ENCODE measurements around the gene PTPN1. TPM values are rescaled to one million over a fixed set of nuclear protein-coding genes. Genes with fewer than 3 reads are reported as not detected.

PTPN1 gene
- total and polyA plus RNA-seq, 2 experiments from 2014 or later: 16.9 to 26.4 TPM

DNA sequence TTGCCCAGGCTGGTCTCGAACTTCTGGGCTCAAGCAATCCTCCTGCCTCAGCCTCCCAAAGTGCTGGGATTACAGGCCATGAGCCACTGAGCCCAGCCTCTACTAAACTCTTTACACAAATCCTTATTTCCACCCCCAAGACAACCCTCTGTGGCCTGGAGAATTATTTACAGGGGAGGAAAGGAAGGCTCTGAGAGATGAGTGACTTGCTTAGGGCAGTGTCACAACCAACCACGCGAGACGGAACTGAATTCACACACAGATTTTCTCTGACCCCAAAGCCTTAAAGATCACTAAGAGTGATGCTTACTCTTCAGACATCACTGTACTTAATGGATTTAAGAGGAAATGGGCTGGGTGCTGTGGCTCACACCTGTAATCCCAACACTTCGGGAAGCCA is 95.0 kb downstream of the PTPN1 start:
- H3K9me2 ChIP-seq (ENCODE audit: insufficient read depth): no peaks in the 10 kb centered on the region
- H3K4me3 ChIP-seq: no peak overlapping the region
- no peak overlapping the region for H2AFZ ChIP-seq
- H3K36me3 ChIP-seq (ENCODE audit: insufficient read depth): no peaks in the 10 kb centered on the region
- Mint-ChIP-seq H3K36me3 (ENCODE audit: low read depth) (no peaks in the 10 kb centered on the region), H3K4me3 (no peak overlapping the region), H3K27me3 (ENCODE audit: insufficient read depth, low read depth, poor library complexity) (peaks cover 1% of the 10 kb centered on the region), H3K4me1 (0 out of 3 replicates have a peak, but pooled peaks cover under 1% of the 10 kb centered on the region), H3K27ac (no peak overlapping the region), H3K9me3 (no peaks in the 10 kb centered on the region; the same call in 2 of the 3 replicates)
- H3K79me2 ChIP-seq (replicated peaks; ENCODE audit: insufficient read depth): no peaks in the 10 kb centered on the region
- no peak overlapping the region for H3K4me2 ChIP-seq
- no peaks in the 10 kb centered on the region for H3K27me3 ChIP-seq (ENCODE audit: insufficient read depth)
- ATAC-seq (no peak), DNase-seq (ENCODE audit: low spot score) (no peak)
- H3K4me1 ChIP-seq (ENCODE audit: insufficient read depth): no peaks in the 10 kb centered on the region
- H3F3A ChIP-seq (replicated peaks; ENCODE audit: low read depth): no peaks in the 10 kb centered on the region
- H3K27ac ChIP-seq (ENCODE audit: low read depth): no peak overlapping the region
- TF ChIP-seq, protein P1, sequence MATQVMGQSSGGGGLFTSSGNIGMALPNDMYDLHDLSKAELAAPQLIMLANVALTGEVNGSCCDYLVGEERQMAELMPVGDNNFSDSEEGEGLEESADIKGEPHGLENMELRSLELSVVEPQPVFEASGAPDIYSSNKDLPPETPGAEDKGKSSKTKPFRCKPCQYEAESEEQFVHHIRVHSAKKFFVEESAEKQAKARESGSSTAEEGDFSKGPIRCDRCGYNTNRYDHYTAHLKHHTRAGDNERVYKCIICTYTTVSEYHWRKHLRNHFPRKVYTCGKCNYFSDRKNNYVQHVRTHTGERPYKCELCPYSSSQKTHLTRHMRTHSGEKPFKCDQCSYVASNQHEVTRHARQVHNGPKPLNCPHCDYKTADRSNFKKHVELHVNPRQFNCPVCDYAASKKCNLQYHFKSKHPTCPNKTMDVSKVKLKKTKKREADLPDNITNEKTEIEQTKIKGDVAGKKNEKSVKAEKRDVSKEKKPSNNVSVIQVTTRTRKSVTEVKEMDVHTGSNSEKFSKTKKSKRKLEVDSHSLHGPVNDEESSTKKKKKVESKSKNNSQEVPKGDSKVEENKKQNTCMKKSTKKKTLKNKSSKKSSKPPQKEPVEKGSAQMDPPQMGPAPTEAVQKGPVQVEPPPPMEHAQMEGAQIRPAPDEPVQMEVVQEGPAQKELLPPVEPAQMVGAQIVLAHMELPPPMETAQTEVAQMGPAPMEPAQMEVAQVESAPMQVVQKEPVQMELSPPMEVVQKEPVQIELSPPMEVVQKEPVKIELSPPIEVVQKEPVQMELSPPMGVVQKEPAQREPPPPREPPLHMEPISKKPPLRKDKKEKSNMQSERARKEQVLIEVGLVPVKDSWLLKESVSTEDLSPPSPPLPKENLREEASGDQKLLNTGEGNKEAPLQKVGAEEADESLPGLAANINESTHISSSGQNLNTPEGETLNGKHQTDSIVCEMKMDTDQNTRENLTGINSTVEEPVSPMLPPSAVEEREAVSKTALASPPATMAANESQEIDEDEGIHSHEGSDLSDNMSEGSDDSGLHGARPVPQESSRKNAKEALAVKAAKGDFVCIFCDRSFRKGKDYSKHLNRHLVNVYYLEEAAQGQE (IDR thresholded peaks at IDR 0.05; ENCODE audit: unreplicated experiment): no peak
- TF ChIP-seq ZNF331 (CRISPR knock-in tag; IDR thresholded peaks at IDR 0.05; ENCODE audit: low read depth) (no peak), EZH2phosphoT487 (IDR thresholded peaks at IDR 0.05; ENCODE audit: unreplicated experiment) (no peak), ZNF114 (CRISPR knock-in tag; IDR thresholded peaks at IDR 0.05) (no peak), JUNB (IDR thresholded peaks at IDR 0.05; ENCODE audit: unreplicated experiment) (no peak), STAT1 (IDR thresholded peaks at IDR 0.05; ENCODE audit: unreplicated experiment) (no peak), NANOG (IDR thresholded peaks at IDR 0.05; ENCODE audit: borderline replicate concordance) (no peak), EZH2 (IDR thresholded peaks at IDR 0.05; ENCODE audit: low read depth, unreplicated experiment) (no peak), CREB1 (CRISPR knock-in tag; IDR thresholded peaks at IDR 0.05; ENCODE audit: low read depth) (no peak), POLR2AphosphoS5 (IDR thresholded peaks at IDR 0.05; ENCODE audit: low read depth) (no peak)
- TF ChIP-seq, protein P2, sequence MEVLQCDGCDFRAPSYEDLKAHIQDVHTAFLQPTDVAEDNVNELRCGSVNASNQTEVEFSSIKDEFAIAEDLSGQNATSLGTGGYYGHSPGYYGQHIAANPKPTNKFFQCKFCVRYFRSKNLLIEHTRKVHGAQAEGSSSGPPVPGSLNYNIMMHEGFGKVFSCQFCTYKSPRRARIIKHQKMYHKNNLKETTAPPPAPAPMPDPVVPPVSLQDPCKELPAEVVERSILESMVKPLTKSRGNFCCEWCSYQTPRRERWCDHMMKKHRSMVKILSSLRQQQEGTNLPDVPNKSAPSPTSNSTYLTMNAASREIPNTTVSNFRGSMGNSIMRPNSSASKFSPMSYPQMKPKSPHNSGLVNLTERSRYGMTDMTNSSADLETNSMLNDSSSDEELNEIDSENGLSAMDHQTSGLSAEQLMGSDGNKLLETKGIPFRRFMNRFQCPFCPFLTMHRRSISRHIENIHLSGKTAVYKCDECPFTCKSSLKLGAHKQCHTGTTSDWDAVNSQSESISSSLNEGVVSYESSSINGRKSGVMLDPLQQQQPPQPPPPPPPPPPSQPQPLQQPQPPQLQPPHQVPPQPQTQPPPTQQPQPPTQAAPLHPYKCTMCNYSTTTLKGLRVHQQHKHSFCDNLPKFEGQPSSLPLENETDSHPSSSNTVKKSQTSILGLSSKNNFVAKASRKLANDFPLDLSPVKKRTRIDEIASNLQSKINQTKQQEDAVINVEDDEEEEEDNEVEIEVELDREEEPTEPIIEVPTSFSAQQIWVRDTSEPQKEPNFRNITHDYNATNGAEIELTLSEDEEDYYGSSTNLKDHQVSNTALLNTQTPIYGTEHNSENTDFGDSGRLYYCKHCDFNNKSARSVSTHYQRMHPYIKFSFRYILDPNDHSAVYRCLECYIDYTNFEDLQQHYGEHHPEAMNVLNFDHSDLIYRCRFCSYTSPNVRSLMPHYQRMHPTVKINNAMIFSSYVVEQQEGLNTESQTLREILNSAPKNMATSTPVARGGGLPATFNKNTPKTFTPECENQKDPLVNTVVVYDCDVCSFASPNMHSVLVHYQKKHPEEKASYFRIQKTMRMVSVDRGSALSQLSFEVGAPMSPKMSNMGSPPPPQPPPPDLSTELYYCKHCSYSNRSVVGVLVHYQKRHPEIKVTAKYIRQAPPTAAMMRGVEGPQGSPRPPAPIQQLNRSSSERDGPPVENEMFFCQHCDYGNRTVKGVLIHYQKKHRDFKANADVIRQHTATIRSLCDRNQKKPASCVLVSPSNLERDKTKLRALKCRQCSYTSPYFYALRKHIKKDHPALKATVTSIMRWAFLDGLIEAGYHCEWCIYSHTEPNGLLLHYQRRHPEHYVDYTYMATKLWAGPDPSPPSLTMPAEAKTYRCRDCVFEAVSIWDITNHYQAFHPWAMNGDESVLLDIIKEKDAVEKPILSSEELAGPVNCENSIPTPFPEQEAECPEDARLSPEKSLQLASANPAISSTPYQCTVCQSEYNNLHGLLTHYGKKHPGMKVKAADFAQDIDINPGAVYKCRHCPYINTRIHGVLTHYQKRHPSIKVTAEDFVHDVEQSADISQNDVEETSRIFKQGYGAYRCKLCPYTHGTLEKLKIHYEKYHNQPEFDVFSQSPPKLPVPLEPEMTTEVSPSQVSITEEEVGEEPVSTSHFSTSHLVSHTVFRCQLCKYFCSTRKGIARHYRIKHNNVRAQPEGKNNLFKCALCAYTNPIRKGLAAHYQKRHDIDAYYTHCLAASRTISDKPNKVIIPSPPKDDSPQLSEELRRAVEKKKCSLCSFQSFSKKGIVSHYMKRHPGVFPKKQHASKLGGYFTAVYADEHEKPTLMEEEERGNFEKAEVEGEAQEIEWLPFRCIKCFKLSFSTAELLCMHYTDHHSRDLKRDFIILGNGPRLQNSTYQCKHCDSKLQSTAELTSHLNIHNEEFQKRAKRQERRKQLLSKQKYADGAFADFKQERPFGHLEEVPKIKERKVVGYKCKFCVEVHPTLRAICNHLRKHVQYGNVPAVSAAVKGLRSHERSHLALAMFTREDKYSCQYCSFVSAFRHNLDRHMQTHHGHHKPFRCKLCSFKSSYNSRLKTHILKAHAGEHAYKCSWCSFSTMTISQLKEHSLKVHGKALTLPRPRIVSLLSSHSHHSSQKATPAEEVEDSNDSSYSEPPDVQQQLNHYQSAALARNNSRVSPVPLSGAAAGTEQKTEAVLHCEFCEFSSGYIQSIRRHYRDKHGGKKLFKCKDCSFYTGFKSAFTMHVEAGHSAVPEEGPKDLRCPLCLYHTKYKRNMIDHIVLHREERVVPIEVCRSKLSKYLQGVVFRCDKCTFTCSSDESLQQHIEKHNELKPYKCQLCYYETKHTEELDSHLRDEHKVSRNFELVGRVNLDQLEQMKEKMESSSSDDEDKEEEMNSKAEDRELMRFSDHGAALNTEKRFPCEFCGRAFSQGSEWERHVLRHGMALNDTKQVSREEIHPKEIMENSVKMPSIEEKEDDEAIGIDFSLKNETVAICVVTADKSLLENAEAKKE (CRISPR knock-in tag; IDR thresholded peaks at IDR 0.05): no peak
- TF ChIP-seq, protein P3, sequence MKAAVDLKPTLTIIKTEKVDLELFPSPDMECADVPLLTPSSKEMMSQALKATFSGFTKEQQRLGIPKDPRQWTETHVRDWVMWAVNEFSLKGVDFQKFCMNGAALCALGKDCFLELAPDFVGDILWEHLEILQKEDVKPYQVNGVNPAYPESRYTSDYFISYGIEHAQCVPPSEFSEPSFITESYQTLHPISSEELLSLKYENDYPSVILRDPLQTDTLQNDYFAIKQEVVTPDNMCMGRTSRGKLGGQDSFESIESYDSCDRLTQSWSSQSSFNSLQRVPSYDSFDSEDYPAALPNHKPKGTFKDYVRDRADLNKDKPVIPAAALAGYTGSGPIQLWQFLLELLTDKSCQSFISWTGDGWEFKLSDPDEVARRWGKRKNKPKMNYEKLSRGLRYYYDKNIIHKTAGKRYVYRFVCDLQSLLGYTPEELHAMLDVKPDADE (IDR thresholded peaks at IDR 0.05): no peak
- TF ChIP-seq, protein P4, sequence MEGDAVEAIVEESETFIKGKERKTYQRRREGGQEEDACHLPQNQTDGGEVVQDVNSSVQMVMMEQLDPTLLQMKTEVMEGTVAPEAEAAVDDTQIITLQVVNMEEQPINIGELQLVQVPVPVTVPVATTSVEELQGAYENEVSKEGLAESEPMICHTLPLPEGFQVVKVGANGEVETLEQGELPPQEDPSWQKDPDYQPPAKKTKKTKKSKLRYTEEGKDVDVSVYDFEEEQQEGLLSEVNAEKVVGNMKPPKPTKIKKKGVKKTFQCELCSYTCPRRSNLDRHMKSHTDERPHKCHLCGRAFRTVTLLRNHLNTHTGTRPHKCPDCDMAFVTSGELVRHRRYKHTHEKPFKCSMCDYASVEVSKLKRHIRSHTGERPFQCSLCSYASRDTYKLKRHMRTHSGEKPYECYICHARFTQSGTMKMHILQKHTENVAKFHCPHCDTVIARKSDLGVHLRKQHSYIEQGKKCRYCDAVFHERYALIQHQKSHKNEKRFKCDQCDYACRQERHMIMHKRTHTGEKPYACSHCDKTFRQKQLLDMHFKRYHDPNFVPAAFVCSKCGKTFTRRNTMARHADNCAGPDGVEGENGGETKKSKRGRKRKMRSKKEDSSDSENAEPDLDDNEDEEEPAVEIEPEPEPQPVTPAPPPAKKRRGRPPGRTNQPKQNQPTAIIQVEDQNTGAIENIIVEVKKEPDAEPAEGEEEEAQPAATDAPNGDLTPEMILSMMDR (conservative IDR thresholded peaks at IDR 0.05; ENCODE audit: low read depth in 2 of 2): no peak
- H4K20me1 ChIP-seq (replicated peaks; ENCODE audit: insufficient read depth): no peaks in the 10 kb centered on the region

All from GM23338 (cell line).